Testis (tissue), 3 donors: ENCODE data around the gene CNIH3. TPM values are rescaled to one million over a fixed set of nuclear protein-coding genes. Genes with fewer than 3 reads are reported as not detected.

Source experiments
- DNase-seq: peaks from one replicate; pipeline ENCODE4 v3.0.0-alpha.2; 2019
- H3K27ac ChIP-seq, 2 donors: fragments of 200-600 bp; sonication (generic); one replicate each; pipeline ENCODE4 v1.5.1; 2019
- H3K27me3 ChIP-seq: fragments of 200-600 bp; sonication (generic); one replicate; pipeline ENCODE4 v1.5.1; 2019
- H3K36me3 ChIP-seq: fragments of 200-600 bp; sonication (generic); one replicate; pipeline ENCODE4 v1.5.1; 2017; ENCODE audit warnings: low read depth; ENCODE audit errors: missing control alignments
- H3K4me1 ChIP-seq: fragments of 200-600 bp; sonication (generic); one replicate; pipeline ENCODE4 v1.5.1; 2019
- H3K4me3 ChIP-seq, 2 donors: fragments of 200-600 bp; sonication (generic); one replicate each; pipeline ENCODE4 v1.5.1; 2017 to 2019
- H3K9me3 ChIP-seq: fragments of 200-600 bp; sonication (generic); one replicate; pipeline ENCODE4 v1.5.1; 2017
- CTCF ChIP-seq, 3 experiments: fragments of 450-650 bp in 2 of 3; fragments of 200-600 bp in 1 of 3; sonication (generic) in 1 of 3; IDR thresholded peaks; one replicate each; pipeline ENCODE4 v1.5.1; 2016 to 2019; ENCODE audit warnings: antibody characterized with exemption in 3 of 3, mild to moderate bottlenecking in 2 of 3, moderate library complexity in 1 of 3
- POLR2A ChIP-seq: fragments of 450-650 bp; IDR thresholded peaks from one replicate; pipeline ENCODE4 v1.6.1; 2017; ENCODE audit warnings: antibody characterized with exemption, mild to moderate bottlenecking, moderate library complexity
- WGBS, 2 donors: methylation state at CpG; one replicate each; pipeline ENCODE4 v1.1.5; 2018; 5-methylcytosine and 5-hydroxymethylcytosine counted together
- intact Hi-C: fragments of 100-400 bp; cut with DNase I; formaldehyde crosslinking; loops from one replicate; pipeline ENCODE4 v1.15.1; 2023; ENCODE audit warnings: low total_unique reads
- polyA plus RNA-seq: library from polyadenylated mRNA; stranded (reverse); fragments of 350-450 nt; fragmentation: Illumina TruSeq; extraction: RNeasy Lipid Tissue Mini Kit (QIAGEN cat#74804); gene quantifications from one replicate; pipeline ENCODE4 v1.2.3, GENCODE V29; 2014; ENCODE audit warnings: low read depth, low replicate concordance; ENCODE audit not compliant: insufficient read depth
- total RNA-seq, 2 donors: library from RNA; depleted of rRNA; stranded (reverse); fragments of >200 nt; gene quantifications; one replicate each; pipeline ENCODE4 v1.2.3, GENCODE V29; 2016

The CNIH3 gene
- total and polyA plus RNA-seq, 3 donors from 2014 or later, result 8.5 to 9.8 (median 8.5) TPM

- 95 to 96% methylated on average over 3 of the region's 3 CpGs for WGBS, 2 donors
- no peaks in the 10 kb centered on the region for H3K27me3 ChIP-seq
- intact Hi-C loops, result no loop called here
- H3K4me3 ChIP-seq, result no peak overlapping the region
- no peaks in the 10 kb centered on the region for H3K36me3 ChIP-seq
- no peaks in the 10 kb centered on the region for H3K4me1 ChIP-seq
- H3K9me3 ChIP-seq, result no peaks in the 10 kb centered on the region
- H3K27ac ChIP-seq, result no peak overlapping the region
- no peak for TF ChIP-seq POLR2A
- no peak for TF ChIP-seq CTCF (IDR thresholded peaks at IDR 0.05)
- DNase-seq, result no peak
Measured at GRCh38 chr1:224580006-224580405, 36.1 kb upstream of the CNIH3 start.

- Histone ChIP-seq H3K36me3 (no peaks in the 10 kb centered on the region), H3K27me3 (no peaks in the 10 kb centered on the region), H3K4me1 (no peaks in the 10 kb centered on the region), H3K4me3 (no peak overlapping the region), H3K27ac (no peak overlapping the region), H3K9me3 (no peaks in the 10 kb centered on the region)
- no peak for DNase-seq
- WGBS, 2 donors, result 71 to 78% methylated on average over 1 of the region's 1 CpG
- no peak for TF ChIP-seq POLR2A
- no peak for TF ChIP-seq CTCF (IDR thresholded peaks at IDR 0.05)
- intact Hi-C loops, result no loop called here
Measured at GRCh38 chr1:224582041-224582440, 34.1 kb upstream of the CNIH3 start.

- intact Hi-C loops, result no loop called here
- H3K36me3 ChIP-seq, result no peaks in the 10 kb centered on the region
- DNase-seq, result no peak
- H3K27me3 ChIP-seq, result no peaks in the 10 kb centered on the region
- 95 to 97% methylated on average over 3 of the region's 3 CpGs for WGBS, 2 donors
- H3K27ac ChIP-seq, result no peak overlapping the region
- no peaks in the 10 kb centered on the region for H3K4me1 ChIP-seq
- no peak overlapping the region for H3K4me3 ChIP-seq
- no peaks in the 10 kb centered on the region for H3K9me3 ChIP-seq
- TF ChIP-seq POLR2A (no peak), CTCF (IDR thresholded peaks at IDR 0.05) (no peak)
Measured at GRCh38 chr1:224583774-224584173, 32.3 kb upstream of the CNIH3 start.

GRCh38 chr1:224585051-224585450, 31.1 kb upstream of the CNIH3 start:
- no peak for DNase-seq

More at GRCh38 chr1:224585051-224585450, 31.1 kb upstream of the CNIH3 start:
- intact Hi-C loops, result no loop called here
- H3K4me3 ChIP-seq, result no peak overlapping the region
- no peaks in the 10 kb centered on the region for H3K9me3 ChIP-seq
- no peaks in the 10 kb centered on the region for H3K27me3 ChIP-seq
- WGBS, 2 donors, result 94 to 98% methylated on average over 10 of the region's 10 CpGs
- no peak for TF ChIP-seq POLR2A
- no peak for TF ChIP-seq CTCF (IDR thresholded peaks at IDR 0.05)
- no peaks in the 10 kb centered on the region for H3K4me1 ChIP-seq
- no peak overlapping the region for H3K27ac ChIP-seq
- H3K36me3 ChIP-seq, result no peaks in the 10 kb centered on the region
